ENCODE measurements around the gene PIGT. TPM values are rescaled to one million over a fixed set of nuclear protein-coding genes. Genes with fewer than 3 reads are reported as not detected.
A peak's percentile ranks its signal among the peaks of the same experiment; 100 is the strongest.
"Not testable (repeated sequence)": the region's sequence is repeated elsewhere in the genome, so short reads cannot be mapped to it uniquely, and the experiment has no call there.

Gene PIGT
- total RNA-seq, 1 donor from 2014 or later, result 12.0 TPM

- DNase-seq, result no peak
Observed at GRCh38 chr20:45462711-45463509, 47.0 kb downstream of the PIGT start.

- DNase-seq, result no peak
Observed at GRCh38 chr20:45463709-45464108, 47.8 kb downstream of the PIGT start.

- no peak for DNase-seq
Observed at GRCh38 chr20:45465491-45466266, 49.7 kb downstream of the PIGT start.

- no peak for DNase-seq
Observed at GRCh38 chr20:45467172-45467571, 51.2 kb downstream of the PIGT start.

- no peak for DNase-seq
Observed at GRCh38 chr20:45467861-45468260, 51.9 kb downstream of the PIGT start.

GRCh38 chr20:45469336-45470261, 53.7 kb downstream of the PIGT start, which contains the start of gene WFDC2:
WFDC2 (plus strand) TSS chr20:45469753; CDS start chr20:45469782, 29 bp downstream.
- DNase-seq, result no peak

- no peak for DNase-seq
Observed at GRCh38 chr20:45470262-45470931, 54.5 kb downstream of the PIGT start.

- peak; percentile 19 for DNase-seq
Observed at GRCh38 chr20:45470937-45471336, 55.0 kb downstream of the PIGT start.

- not testable (repeated sequence) for DNase-seq
Observed at GRCh38 chr20:45472286-45472685, 56.3 kb downstream of the PIGT start.

Small RNAs within 50 kb of the gene (small RNA-seq; reads per million reads assigned to genes)
- gene MIR6812, result not detected

Other genes starting within 250 kb of the PIGT start
- gene PI3, start 241.2 kb upstream of the PIGT start, total RNA-seq, result not detected
- gene SEMG1, start 209.1 kb upstream of the PIGT start, total RNA-seq, result not detected
- not detected for gene SEMG2, start 194.8 kb upstream of the PIGT start, total RNA-seq
- not detected for gene SLPI, start 161.6 kb upstream of the PIGT start, total RNA-seq
- not detected for gene RBPJL, start 109.3 kb upstream of the PIGT start, total RNA-seq
- gene MATN4, start 107.8 kb upstream of the PIGT start, total RNA-seq, result not detected
- gene SDC4, start 67.7 kb upstream of the PIGT start, total RNA-seq, result 1.9 TPM
- 23.4 TPM for gene SYS1, start 53.0 kb upstream of the PIGT start, total RNA-seq
- not detected for gene TP53TG5, start 37.8 kb upstream of the PIGT start, total RNA-seq
- gene DBNDD2, start 7.9 kb upstream of the PIGT start, total RNA-seq, result 5.9 TPM
- gene WFDC2, start 53.6 kb downstream of the PIGT start, total RNA-seq, result 3.4 TPM
- gene SPINT3, start 99.5 kb downstream of the PIGT start, total RNA-seq, result not detected
- gene WFDC6, start 123.3 kb downstream of the PIGT start, total RNA-seq, result not detected
- gene EPPIN, start 131.3 kb downstream of the PIGT start, total RNA-seq, result not detected
- gene WFDC8, start 163.1 kb downstream of the PIGT start, total RNA-seq, result not detected
- gene WFDC10A, start 213.6 kb downstream of the PIGT start, total RNA-seq, result not detected
- gene WFDC9, start 215.1 kb downstream of the PIGT start, total RNA-seq, result not detected

Measured in occipital lobe (tissue), 3 donors.